Fibroblast of lung (primary cell): ENCODE data around the gene MEFV. TPM values are rescaled to one million over a fixed set of nuclear protein-coding genes. Genes with fewer than 3 reads are reported as not detected.

Source experiments
- DNase-seq, 2 donors: peaks; one replicate each; pipeline versions ENCODE4 v3.0.0 to v3.0.0-alpha.2; 2010; ENCODE audit warnings: low read depth in 2 of 2
- H2AFZ ChIP-seq: 2 replicates; pipeline ENCODE4 v1.5.1; 2012; ENCODE audit warnings: low read length, control low read depth, inconsistent platforms
- H3K27ac ChIP-seq: 2 replicates; pipeline ENCODE4 v1.5.1; 2011; ENCODE audit warnings: low read length, control low read depth; ENCODE audit not compliant: insufficient read depth
- H3K27me3 ChIP-seq: 2 replicates; pipeline ENCODE4 v1.5.1; 2011; ENCODE audit warnings: mild to moderate bottlenecking, low read length; ENCODE audit not compliant: control insufficient read depth, insufficient read depth
- H3K36me3 ChIP-seq: 2 replicates; pipeline ENCODE4 v1.5.1; 2011; ENCODE audit warnings: low read length; ENCODE audit not compliant: control insufficient read depth, insufficient read depth
- H3K4me1 ChIP-seq: 2 replicates; pipeline ENCODE4 v1.5.1; 2011; ENCODE audit warnings: low read length; ENCODE audit not compliant: control insufficient read depth, insufficient read depth; ENCODE audit errors: extremely low read depth
- H3K4me2 ChIP-seq: 2 replicates; pipeline ENCODE4 v1.5.1; 2011; ENCODE audit warnings: low read length, control low read depth; ENCODE audit not compliant: insufficient read depth; ENCODE audit errors: extremely low read depth
- H3K4me3 ChIP-seq, 4 experiments: fragments of 200-600 bp in 1 of 4; sonication (generic) in 1 of 4; replicated peaks in 1 of 4; 2 replicates each; pipeline ENCODE4 v1.5.1; 2011 to 2016; ENCODE audit warnings: low read length in 4 of 4, low read depth in 3 of 4, mild to moderate bottlenecking in 3 of 4, control low read depth in 2 of 4, inconsistent platforms in 1 of 4, mixed read lengths in 1 of 4; ENCODE audit not compliant: insufficient read depth in 1 of 4; ENCODE audit errors: control extremely low read depth in 1 of 4
- H3K79me2 ChIP-seq: 2 replicates; pipeline ENCODE4 v1.5.1; 2012; ENCODE audit warnings: mild to moderate bottlenecking, low read length, inconsistent platforms; ENCODE audit not compliant: control insufficient read depth, insufficient read depth
- H3K9ac ChIP-seq: 2 replicates; pipeline ENCODE4 v1.5.1; 2011; ENCODE audit warnings: mild to moderate bottlenecking, low read length, control low read depth; ENCODE audit not compliant: insufficient read depth
- H3K9me3 ChIP-seq: 2 replicates; pipeline ENCODE4 v1.5.1; 2012; ENCODE audit warnings: low read depth, low read length; ENCODE audit not compliant: control insufficient read depth, insufficient read depth
- H4K20me1 ChIP-seq: 2 replicates; pipeline ENCODE4 v1.5.1; 2011; ENCODE audit warnings: low read length; ENCODE audit not compliant: control insufficient read depth, insufficient read depth; ENCODE audit errors: extremely low read depth
- EZH2 ChIP-seq: IDR thresholded peaks from 2 replicates; pipeline ENCODE4 v1.5.1; 2012; ENCODE audit warnings: low read length, control low read depth, mild to moderate bottlenecking; ENCODE audit errors: missing control alignments
- polyA plus RNA-seq, 2 donors: library from polyadenylated mRNA; depleted of rRNA in 1 of 2; stranded (reverse) in 1 of 2; unstranded in 1 of 2; fragments of >200 nt; gene quantifications; 2 replicates each; pipeline ENCODE4 v1.2.1, GENCODE V29; 2011 to 2012; ENCODE audit warnings: missing spikeins in 1 of 2
- total RNA-seq: library from RNA; depleted of rRNA; stranded (reverse); fragments of >200 nt; gene quantifications from 2 replicates; pipeline ENCODE4 v1.2.1, GENCODE V29; 2014
- TF ChIP-seq, protein P1 (sequence below), 2 donors: IDR thresholded peaks in 1 of 2; conservative IDR thresholded peaks in 1 of 2; 1 replicate in 1 of 2; 2 replicates in 1 of 2; pipeline ENCODE4 v1.5.1; 2011 to 2012; ENCODE audit warnings: low read length in 2 of 2, control low read depth in 1 of 2, inconsistent platforms in 1 of 2, low read depth in 1 of 2, mild to moderate bottlenecking in 1 of 2

The MEFV gene
- total and polyA plus RNA-seq, 2 donors (not counting 1 experiment from before 2014, with no cell fraction given), result 0.17 TPM; not detected in 1

DNA sequence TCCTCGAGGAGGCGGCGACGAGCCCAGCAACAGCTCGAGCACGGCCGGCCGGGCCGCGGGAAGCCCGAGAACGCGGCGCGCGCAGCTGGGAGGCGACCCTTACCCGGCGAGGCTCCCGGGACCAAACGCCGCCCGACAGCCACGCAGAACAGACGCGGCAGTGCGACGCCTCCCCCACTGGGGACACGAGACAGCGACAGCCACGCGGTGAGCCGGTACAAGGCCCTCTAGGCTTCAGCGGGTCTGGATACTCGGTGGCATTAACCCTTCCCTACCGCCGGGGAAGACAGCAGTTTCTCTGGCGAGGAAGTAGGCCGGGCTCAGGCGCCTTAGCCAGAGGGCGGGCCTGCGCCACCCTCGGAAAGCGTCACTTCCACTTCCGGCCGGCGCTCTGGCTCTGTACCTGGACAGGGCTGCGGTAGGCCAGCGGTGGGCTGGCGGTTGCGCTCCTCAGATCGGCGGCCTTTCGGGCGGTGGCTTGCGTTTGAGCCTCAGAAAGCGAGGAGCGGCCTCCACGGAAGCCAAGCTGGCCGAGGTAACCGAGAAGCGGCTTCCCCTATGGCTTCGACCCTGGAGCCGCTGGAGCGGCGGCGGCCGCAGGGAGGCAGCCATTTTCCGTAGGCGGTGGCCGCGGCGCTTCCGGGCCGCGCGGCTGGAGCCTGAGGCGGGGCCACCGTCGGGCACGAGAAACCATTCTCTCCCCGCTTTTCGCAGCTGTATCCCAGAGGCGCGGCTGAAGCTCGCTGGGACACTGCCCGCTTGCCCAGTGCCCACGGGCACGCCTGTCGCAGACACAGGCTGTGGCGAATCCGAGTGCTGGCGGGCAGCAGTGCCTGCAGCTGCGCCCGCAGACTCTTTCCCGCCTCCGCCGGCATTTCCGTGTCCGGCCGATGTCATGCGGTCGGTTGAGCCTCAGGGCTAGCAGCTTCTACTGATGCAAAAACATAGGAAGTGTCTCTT lies 49.0 kb upstream of the MEFV start, which contains the start of the genes TIGD7 and ZNF75A:
Gene TIGD7 (minus strand): TSS at position 322 of the 960 bp plus-strand sequence. CDS start 4,816 bp downstream, outside the sequence.
Gene ZNF75A (plus strand): TSS at position 389 of the 960 bp plus-strand sequence. CDS start 2,932 bp downstream, outside the sequence.
- DNase-seq, result peak; percentile 93 to 94
- peak within 1 kb of the TSS; percentile 94 for H3K4me2 ChIP-seq
- no peak for TF ChIP-seq EZH2
- TF ChIP-seq, protein P1, sequence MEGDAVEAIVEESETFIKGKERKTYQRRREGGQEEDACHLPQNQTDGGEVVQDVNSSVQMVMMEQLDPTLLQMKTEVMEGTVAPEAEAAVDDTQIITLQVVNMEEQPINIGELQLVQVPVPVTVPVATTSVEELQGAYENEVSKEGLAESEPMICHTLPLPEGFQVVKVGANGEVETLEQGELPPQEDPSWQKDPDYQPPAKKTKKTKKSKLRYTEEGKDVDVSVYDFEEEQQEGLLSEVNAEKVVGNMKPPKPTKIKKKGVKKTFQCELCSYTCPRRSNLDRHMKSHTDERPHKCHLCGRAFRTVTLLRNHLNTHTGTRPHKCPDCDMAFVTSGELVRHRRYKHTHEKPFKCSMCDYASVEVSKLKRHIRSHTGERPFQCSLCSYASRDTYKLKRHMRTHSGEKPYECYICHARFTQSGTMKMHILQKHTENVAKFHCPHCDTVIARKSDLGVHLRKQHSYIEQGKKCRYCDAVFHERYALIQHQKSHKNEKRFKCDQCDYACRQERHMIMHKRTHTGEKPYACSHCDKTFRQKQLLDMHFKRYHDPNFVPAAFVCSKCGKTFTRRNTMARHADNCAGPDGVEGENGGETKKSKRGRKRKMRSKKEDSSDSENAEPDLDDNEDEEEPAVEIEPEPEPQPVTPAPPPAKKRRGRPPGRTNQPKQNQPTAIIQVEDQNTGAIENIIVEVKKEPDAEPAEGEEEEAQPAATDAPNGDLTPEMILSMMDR (conservative IDR thresholded peaks at IDR 0.05 in 1 of 2, IDR thresholded peaks at IDR 0.05 in 1 of 2; ENCODE audit: low read depth in 1 of 2, low read length in 2 of 2), result no peak
- H3K79me2 ChIP-seq, result no peaks in the 10 kb centered on the region
- H2AFZ ChIP-seq, result peak within 1 kb of the TSS; percentile 92
- H3K9me3 ChIP-seq, result peaks cover 2% of the 10 kb centered on the region
- peak within 1 kb of the TSS; percentile 70 to 86 (median 79) for H3K4me3 ChIP-seq
- H3K27me3 ChIP-seq, result no peaks in the 10 kb centered on the region
- peak within 1 kb of the TSS; percentile 93 for H3K9ac ChIP-seq
- peak within 1 kb of the TSS; percentile 91 for H3K27ac ChIP-seq
- no peaks in the 10 kb centered on the region for H4K20me1 ChIP-seq
- peaks cover 4% of the 10 kb centered on the region for H3K36me3 ChIP-seq
- H3K4me1 ChIP-seq, result peaks cover 2% of the 10 kb centered on the region

DNA sequence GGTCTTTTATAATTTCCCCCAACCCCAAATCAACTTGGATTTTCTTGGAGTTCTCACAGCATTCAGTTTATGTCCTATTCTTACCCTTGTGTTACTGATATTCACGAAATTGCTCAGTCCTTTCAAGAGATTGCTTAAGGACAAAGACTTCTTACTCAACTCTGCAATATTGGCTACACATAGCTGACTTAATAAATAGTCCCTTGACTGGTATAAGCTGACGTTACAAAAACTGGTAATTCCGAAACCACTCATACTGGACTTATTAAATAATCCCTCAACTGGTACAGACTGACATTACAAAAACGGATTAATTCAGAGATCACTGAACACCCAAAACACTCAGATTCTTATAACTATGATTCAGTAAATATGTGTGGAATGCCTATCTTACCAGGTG lies 47.9 kb upstream of the MEFV start:
- no peaks in the 10 kb centered on the region for H3K27me3 ChIP-seq
- H2AFZ ChIP-seq, result no peak overlapping the region
- peaks cover 4% of the 10 kb centered on the region for H3K36me3 ChIP-seq
- H3K4me3 ChIP-seq, result peak overlapping the region; percentile 70 to 86 (median 79)
- H3K4me2 ChIP-seq, result peak overlapping the region; percentile 74
- no peak overlapping the region for H3K27ac ChIP-seq
- no peaks in the 10 kb centered on the region for H4K20me1 ChIP-seq
- no peaks in the 10 kb centered on the region for H3K79me2 ChIP-seq
- peaks cover 2% of the 10 kb centered on the region for H3K9me3 ChIP-seq
- H3K4me1 ChIP-seq, result peaks cover 2% of the 10 kb centered on the region
- DNase-seq, result peak in 1 of 2 donors; percentile 31
- TF ChIP-seq EZH2, result no peak
- TF ChIP-seq, protein P1 (conservative IDR thresholded peaks at IDR 0.05 in 1 of 2, IDR thresholded peaks at IDR 0.05 in 1 of 2; ENCODE audit: low read depth in 1 of 2, low read length in 2 of 2), result no peak
- H3K9ac ChIP-seq, result no peak overlapping the region

DNA sequence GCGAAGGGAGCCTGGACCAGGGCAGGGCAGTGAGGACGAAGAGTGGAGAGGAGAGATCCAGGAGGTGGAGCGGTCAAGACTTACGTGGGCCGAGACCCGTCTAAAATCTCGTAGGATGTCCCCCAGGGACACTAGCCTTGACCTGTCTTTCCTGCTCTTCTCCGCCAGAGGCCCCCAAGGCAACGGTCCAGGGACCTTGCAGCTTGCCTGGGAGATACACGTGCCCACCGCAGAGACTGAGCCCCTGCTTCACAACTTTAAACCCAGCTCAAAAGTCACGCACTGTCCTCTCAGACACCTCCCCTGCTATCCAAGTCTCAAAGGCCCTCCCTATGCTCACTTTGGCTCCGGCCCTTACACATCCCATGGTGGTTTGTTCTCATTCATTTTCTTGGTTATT lies 39.4 kb upstream of the MEFV start:
- H4K20me1 ChIP-seq, result no peaks in the 10 kb centered on the region
- H3K4me2 ChIP-seq, result no peak overlapping the region
- H3K4me3 ChIP-seq, result no peak overlapping the region
- peaks cover 4% of the 10 kb centered on the region for H3K79me2 ChIP-seq
- H3K9ac ChIP-seq, result no peak overlapping the region
- no peaks in the 10 kb centered on the region for H3K27me3 ChIP-seq
- H3K4me1 ChIP-seq, result no peaks in the 10 kb centered on the region
- H3K27ac ChIP-seq, result no peak overlapping the region
- H3K36me3 ChIP-seq, result peaks cover 8% of the 10 kb centered on the region
- peaks cover 10% of the 10 kb centered on the region for H3K9me3 ChIP-seq
- DNase-seq, result no peak
- no peak overlapping the region for H2AFZ ChIP-seq
- TF ChIP-seq, protein P1 (conservative IDR thresholded peaks at IDR 0.05 in 1 of 2, IDR thresholded peaks at IDR 0.05 in 1 of 2; ENCODE audit: low read depth in 1 of 2, low read length in 2 of 2), result no peak
- TF ChIP-seq EZH2, result no peak
